Smooth muscle cell (in vitro differentiated cells): ENCODE data around the gene EEFSEC. TPM values are rescaled to one million over a fixed set of nuclear protein-coding genes. Genes with fewer than 3 reads are reported as not detected.

ENCODE experiments used
- DNase-seq: peaks from one replicate; lab custom pipeline; 2025; ENCODE audit not compliant: unreplicated experiment; lab: John Stamatoyannopoulos, UW
- H2AFZ ChIP-seq: fragments of 200-600 bp; sonication (generic); 2 replicates; pipeline ENCODE4 v1.6.0; 2016; ENCODE audit warnings: antibody characterized with exemption, low read depth, mild to moderate bottlenecking
- H3F3A ChIP-seq: fragments of 200-600 bp; sonication (generic); 2 replicates; pipeline ENCODE4 v1.6.0; 2017; ENCODE audit warnings: antibody characterized with exemption, low read depth
- H3K27ac ChIP-seq: fragments of 200-600 bp; sonication (generic); 2 replicates; pipeline ENCODE4 v1.5.1; 2016; ENCODE audit warnings: low read depth, mild to moderate bottlenecking
- H3K27me3 ChIP-seq: fragments of 200-600 bp; sonication (generic); 2 replicates; pipeline ENCODE4 v1.6.1; 2016; ENCODE audit warnings: low read depth, mild to moderate bottlenecking
- H3K36me3 ChIP-seq: fragments of 200-600 bp; sonication (generic); 2 replicates; pipeline ENCODE4 v1.5.1; 2016; ENCODE audit warnings: low read depth
- H3K4me1 ChIP-seq: fragments of 200-600 bp; sonication (generic); 2 replicates; pipeline ENCODE4 v1.5.1; 2016; ENCODE audit warnings: low read depth
- H3K4me2 ChIP-seq: fragments of 200-600 bp; sonication (generic); 2 replicates; pipeline ENCODE4 v1.6.0; 2016; ENCODE audit warnings: mild to moderate bottlenecking
- H3K4me3 ChIP-seq: fragments of 200-600 bp; sonication (generic); 2 replicates; pipeline ENCODE4 v1.5.1; 2016; ENCODE audit warnings: mild to moderate bottlenecking
- H3K79me2 ChIP-seq: fragments of 200-600 bp; sonication (generic); 2 replicates; pipeline ENCODE4 v1.6.0; 2016; ENCODE audit warnings: low read depth, mild to moderate bottlenecking
- H3K9ac ChIP-seq: fragments of 200-600 bp; sonication (generic); 2 replicates; pipeline ENCODE4 v1.6.0; 2016; ENCODE audit warnings: low read depth
- H3K9me3 ChIP-seq: fragments of 200-600 bp; sonication (generic); replicated peaks from 2 replicates; pipeline ENCODE4 v1.5.1; 2016; ENCODE audit warnings: low read depth
- H4K20me1 ChIP-seq: fragments of 200-600 bp; sonication (generic); 2 replicates; pipeline ENCODE4 v1.6.0; 2016; ENCODE audit warnings: low read depth
- CTCF ChIP-seq: fragments of 200-600 bp; sonication (generic); IDR thresholded peaks from 2 replicates; pipeline ENCODE4 v1.5.1; 2017; ENCODE audit warnings: borderline replicate concordance, mild to moderate bottlenecking, antibody characterized with exemption; ENCODE audit not compliant: insufficient read depth, poor library complexity, severe bottlenecking
- WGBS: methylation state at CpG from one replicate; pipeline ENCODE4 v1.1.7; 2016; ENCODE audit warnings: low lambda C conversion rate; 5-methylcytosine and 5-hydroxymethylcytosine counted together
- polyA plus RNA-seq: library from polyadenylated mRNA; unstranded; fragments of >200 nt; fragmentation: Nextera tagmentation; extraction: Ambion mirVana; gene quantifications from 2 replicates; pipeline ENCODE4 v1.2.1, GENCODE V29; 2016
- total RNA-seq: library from RNA; depleted of rRNA; stranded (reverse); fragments of >200 nt; gene quantifications from 2 replicates; pipeline ENCODE4 v1.2.3, GENCODE V29; 2014

EEFSEC gene
- total and polyA plus RNA-seq, 2 experiments from 2014 or later: 12.4 to 17.1 TPM

- H3K27me3 ChIP-seq: no peaks in the 10 kb centered on the region
- WGBS: 74% methylated on average over 6 of the region's 6 CpGs
- H2AFZ ChIP-seq: no peak overlapping the region
- TF ChIP-seq CTCF: no peak
- H3K9ac ChIP-seq: no peak overlapping the region
- H3K27ac ChIP-seq: no peak overlapping the region
- H3K4me2 ChIP-seq: no peak overlapping the region
- DNase-seq: no peak
- no peak overlapping the region for H3K4me3 ChIP-seq
- H3F3A ChIP-seq: no peaks in the 10 kb centered on the region
- peaks cover 6% of the 10 kb centered on the region for H3K79me2 ChIP-seq
- H3K9me3 ChIP-seq: no peaks in the 10 kb centered on the region
- H4K20me1 ChIP-seq: peaks cover 18% of the 10 kb centered on the region
- no peaks in the 10 kb centered on the region for H3K4me1 ChIP-seq
- H3K36me3 ChIP-seq: no peaks in the 10 kb centered on the region
Measured at GRCh38 chr3:128182656-128183055, 29.4 kb downstream of the EEFSEC start.

- peaks cover 38% of the 10 kb centered on the region for H4K20me1 ChIP-seq
- H3K36me3 ChIP-seq: no peaks in the 10 kb centered on the region
- H3K79me2 ChIP-seq: peaks cover 6% of the 10 kb centered on the region
- no peak for DNase-seq
- 94% methylated on average over 3 of the region's 3 CpGs for WGBS
- no peaks in the 10 kb centered on the region for H3K27me3 ChIP-seq
- no peak overlapping the region for H3K4me3 ChIP-seq
- no peak overlapping the region for H3K4me2 ChIP-seq
- no peak overlapping the region for H3K27ac ChIP-seq
- H3K4me1 ChIP-seq: no peaks in the 10 kb centered on the region
- H3F3A ChIP-seq: no peaks in the 10 kb centered on the region
- no peak overlapping the region for H2AFZ ChIP-seq
- H3K9ac ChIP-seq: no peak overlapping the region
- TF ChIP-seq CTCF: no peak
- no peaks in the 10 kb centered on the region for H3K9me3 ChIP-seq
Measured at GRCh38 chr3:128185630-128186447, 32.6 kb downstream of the EEFSEC start.

- peaks cover 40% of the 10 kb centered on the region for H4K20me1 ChIP-seq
- no peak overlapping the region for H3K9ac ChIP-seq
- no peak for DNase-seq
- peaks cover 6% of the 10 kb centered on the region for H3K79me2 ChIP-seq
- no peak overlapping the region for H2AFZ ChIP-seq
- H3K4me3 ChIP-seq: no peak overlapping the region
- no peaks in the 10 kb centered on the region for H3F3A ChIP-seq
- H3K36me3 ChIP-seq: no peaks in the 10 kb centered on the region
- no peaks in the 10 kb centered on the region for H3K27me3 ChIP-seq
- TF ChIP-seq CTCF: no peak
- H3K4me1 ChIP-seq: no peaks in the 10 kb centered on the region
- H3K4me2 ChIP-seq: no peak overlapping the region
- no peak overlapping the region for H3K27ac ChIP-seq
- 100% methylated on average over 1 of the region's 1 CpG for WGBS
- no peaks in the 10 kb centered on the region for H3K9me3 ChIP-seq
Measured at GRCh38 chr3:128187495-128187894, 34.2 kb downstream of the EEFSEC start.

- no peak overlapping the region for H3K27ac ChIP-seq
- no peak overlapping the region for H3K9ac ChIP-seq
- no peak overlapping the region for H3K4me2 ChIP-seq
- no peak for TF ChIP-seq CTCF
- H4K20me1 ChIP-seq: peaks cover 41% of the 10 kb centered on the region
- H3K4me1 ChIP-seq: no peaks in the 10 kb centered on the region
- WGBS: 93% methylated on average over 4 of the region's 4 CpGs
- no peaks in the 10 kb centered on the region for H3F3A ChIP-seq
- no peaks in the 10 kb centered on the region for H3K27me3 ChIP-seq
- H3K36me3 ChIP-seq: no peaks in the 10 kb centered on the region
- no peak for DNase-seq
- H2AFZ ChIP-seq: no peak overlapping the region
- no peaks in the 10 kb centered on the region for H3K9me3 ChIP-seq
- H3K79me2 ChIP-seq: peaks cover 6% of the 10 kb centered on the region
- H3K4me3 ChIP-seq: no peak overlapping the region
Measured at GRCh38 chr3:128188326-128188725, 35.0 kb downstream of the EEFSEC start.
